Occipital lobe (tissue), 2 donors: ENCODE results near the gene ST6GALNAC3. TPM values are rescaled to one million over a fixed set of nuclear protein-coding genes. Genes with fewer than 3 reads are reported as not detected.

Experiments used
- DNase-seq: peaks from one replicate; lab custom pipeline; 2025; lab: John Stamatoyannopoulos, UW
- total RNA-seq: library from RNA; depleted of rRNA; stranded (reverse); fragments of >200 nt; gene quantifications from one replicate; pipeline ENCODE4 v1.2.3, GENCODE V29; 2014

ST6GALNAC3 gene
- total RNA-seq, 1 donor from 2014 or later: 16.5 TPM

DNA sequence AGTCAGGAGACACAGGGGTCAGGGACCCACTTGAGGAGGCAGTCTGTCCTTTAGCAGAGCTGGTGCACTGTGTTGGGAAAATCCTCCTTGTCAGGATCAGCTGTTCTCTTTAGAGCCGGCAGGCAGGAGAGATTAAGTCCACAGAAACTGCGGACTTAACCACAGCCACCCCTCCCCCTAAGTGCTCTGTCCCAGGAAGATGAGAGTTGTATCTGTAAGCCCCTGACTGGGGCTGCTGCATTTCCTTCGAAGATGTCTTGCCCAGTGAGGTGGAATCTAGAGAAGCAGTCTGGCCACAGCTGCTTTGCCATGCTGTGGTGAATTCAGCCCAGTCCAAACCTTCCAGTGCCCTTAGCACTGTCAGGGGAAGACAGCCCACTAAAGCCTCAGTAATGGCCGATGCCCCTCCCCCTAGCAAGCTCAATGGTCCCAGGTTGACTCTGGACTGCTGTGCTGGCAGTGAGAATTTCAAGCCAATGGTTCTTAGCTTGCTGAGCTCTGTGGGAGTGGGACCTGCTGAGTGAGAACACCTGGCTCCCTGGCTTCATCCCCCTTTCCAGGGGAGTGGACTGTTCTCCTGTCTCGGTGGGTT lies 172.8 kb downstream of the ST6GALNAC3 start:
- DNase-seq: no peak

DNA sequence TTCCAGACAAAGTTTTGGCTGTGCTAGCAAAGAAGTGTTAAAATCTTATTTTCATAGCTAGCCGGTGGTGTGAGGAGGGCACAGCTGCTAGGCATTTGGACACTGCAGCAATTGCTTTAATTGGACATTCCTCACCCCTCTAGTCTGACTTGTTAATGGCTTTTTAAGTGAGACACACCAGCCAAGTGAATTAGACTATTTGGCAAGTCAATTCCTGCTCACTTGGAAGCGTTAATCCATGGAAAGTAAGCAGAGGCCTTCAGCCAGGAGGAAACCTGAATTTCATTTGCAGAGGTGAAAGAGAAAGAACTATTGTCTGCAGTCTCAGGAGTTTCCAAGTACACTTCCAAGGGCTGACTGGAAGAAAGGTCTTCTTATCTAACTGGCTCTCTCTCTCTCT lies 175.7 kb downstream of the ST6GALNAC3 start:
- no peak for DNase-seq

DNA sequence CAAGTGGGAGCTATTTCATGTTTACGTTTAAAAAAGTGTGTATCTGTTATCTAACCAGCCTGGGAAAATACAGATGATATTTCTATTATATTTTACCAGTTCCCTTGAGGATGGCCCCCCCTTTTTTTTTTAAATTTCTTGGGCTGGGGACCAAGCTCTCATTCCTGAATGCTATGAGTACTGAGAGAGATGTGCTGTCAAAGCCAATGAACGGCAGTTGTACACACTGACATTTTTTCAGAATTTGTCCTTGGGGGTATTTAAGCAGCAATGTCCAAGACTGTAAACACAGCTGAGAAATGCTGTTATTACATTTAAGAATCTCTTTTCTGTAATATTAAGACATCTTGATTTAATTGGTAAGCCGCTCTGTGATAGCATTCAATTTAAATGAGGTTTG lies 177.9 kb downstream of the ST6GALNAC3 start:
- DNase-seq: no peak

DNA sequence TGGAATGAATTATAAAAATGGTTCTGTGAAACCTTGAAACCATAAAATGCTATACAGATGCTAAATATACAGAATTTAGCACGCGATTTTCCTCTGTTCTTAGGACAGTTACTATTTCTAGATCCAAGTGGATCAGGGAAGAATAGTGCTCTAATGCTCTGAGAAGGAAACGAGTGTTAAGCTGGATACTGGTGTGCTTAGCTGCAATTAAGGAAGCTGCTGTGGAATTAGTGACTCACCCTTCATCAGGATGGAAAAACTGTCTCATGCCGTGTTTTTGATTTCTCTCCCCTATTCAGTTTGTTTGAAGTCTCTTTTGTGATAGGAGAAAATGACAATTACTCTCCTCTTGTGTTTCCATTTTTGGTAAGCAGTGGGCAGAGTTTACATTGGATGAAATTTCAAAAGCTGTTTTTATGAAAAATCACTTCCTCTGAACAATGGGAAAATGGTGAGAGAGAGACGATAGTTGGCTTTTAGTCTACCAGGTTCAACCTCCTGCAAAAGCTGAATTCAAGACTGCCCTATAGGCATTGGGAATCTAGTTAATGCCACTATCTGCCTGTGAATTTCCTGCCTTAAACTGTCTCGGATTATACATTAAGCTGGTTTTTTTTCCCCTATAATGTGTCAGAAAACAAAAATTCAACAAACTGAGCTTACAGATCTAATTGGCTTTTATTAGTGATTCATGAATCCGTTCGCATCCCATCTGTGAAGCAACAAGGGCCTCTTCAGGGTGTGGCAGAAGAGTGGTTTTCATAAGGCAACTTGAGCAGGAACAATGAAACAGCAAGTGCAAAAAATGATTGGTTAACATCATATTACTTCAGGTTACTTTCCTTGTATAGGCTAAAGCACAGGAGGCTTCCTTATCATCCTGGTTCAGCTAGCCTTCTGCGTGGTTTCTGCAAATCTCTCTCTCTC lies 179.8 kb downstream of the ST6GALNAC3 start:
- DNase-seq: no peak

DNA sequence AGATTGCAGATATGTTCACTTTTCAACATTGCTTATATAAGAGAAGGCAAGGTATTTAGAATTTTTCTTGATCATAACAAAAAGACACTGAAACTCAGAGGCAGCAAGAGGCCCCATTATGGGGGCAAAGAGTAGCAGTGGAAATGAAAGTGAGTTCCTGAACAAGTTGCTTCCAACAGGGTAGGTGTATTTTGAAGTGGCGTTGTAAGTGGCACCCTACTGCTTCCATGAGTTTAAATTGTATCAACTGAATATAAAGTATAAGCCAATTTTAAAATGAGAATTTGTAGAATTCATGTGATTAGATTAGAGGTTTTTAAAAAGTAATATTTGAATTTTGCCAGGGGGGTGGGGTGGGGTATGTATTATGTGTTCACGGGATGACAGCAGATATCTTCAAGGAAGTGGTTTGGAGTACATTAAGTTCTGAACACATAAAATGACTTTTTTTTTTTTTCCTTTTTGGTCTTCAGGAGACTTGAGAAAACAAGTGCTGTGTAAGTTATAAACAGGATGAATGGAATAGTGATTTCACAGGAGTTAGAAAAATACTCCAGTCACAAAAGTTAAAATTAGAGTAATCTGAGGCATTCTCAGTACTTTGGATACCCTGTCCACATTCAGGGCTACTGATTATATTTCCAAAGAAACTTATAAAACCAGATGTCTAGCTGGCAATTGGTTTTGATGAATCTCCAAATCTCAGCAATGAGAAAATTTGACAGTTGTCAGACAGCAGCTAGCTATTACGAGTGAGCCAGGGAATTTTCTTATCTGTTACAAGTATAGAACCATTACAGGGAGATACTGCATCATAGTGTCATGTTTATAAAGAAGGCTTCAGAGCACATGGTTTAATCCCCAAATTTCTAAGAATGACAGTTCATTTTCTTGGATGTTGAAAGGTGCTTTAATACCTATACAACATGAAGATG lies 182.0 kb downstream of the ST6GALNAC3 start:
- no peak for DNase-seq

DNA sequence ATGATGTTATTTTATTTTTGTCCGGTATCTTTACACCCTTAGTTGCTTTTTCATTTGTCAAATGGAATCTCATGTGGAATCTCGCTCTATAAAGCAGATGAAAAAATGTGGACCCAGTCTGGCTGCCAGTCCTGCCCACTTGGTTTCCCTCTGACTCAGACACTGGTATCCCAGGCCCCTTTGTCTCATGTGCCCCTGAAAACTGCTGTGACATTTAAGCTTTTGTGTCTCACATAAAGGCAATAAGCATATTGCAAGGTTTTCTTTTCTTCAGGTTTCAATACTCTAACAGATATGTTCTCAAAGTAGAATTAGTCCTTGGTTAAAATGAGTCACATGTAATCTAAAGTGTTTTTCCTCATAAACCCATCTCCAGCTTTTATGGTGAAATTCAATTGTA lies 183.3 kb downstream of the ST6GALNAC3 start:
- DNase-seq: no peak

DNA sequence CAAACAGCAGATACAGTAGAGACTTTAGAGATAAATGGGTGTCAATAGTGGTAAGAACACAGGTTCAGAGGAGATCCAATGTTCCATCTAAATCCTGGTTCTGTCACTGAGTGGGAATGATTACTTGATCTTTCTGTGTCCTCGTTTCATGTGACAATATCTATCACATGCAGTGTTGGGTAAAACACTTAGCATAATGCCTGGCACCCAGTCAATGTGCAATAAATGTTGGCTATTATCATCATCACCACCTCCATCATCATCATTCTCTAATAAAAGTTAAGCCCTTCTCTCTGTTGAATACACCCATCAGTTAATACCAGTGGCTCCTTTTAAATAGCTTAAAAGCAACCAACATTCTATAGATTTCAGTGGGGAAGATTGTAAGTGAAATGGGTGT lies 184.7 kb downstream of the ST6GALNAC3 start:
- no peak for DNase-seq

DNA sequence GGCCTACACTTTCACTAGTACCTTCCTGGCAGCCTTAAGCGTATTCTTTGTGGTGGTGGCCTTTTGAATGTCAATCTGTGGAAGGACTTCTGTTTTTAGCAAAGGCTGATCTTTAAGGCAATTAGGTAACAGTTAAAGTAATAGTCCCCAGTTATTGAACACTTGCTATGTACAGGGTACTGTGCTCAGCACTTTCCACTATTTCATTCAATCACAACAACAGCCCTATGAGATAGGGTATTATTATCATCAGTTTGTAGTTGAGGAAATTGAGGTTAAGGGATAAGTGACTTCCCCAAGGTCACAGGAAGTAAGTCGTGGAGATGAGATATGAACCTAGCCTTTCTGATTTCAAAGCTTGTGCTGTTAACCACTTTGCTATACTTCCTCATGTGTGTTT lies 185.7 kb downstream of the ST6GALNAC3 start:
- no peak for DNase-seq

DNA sequence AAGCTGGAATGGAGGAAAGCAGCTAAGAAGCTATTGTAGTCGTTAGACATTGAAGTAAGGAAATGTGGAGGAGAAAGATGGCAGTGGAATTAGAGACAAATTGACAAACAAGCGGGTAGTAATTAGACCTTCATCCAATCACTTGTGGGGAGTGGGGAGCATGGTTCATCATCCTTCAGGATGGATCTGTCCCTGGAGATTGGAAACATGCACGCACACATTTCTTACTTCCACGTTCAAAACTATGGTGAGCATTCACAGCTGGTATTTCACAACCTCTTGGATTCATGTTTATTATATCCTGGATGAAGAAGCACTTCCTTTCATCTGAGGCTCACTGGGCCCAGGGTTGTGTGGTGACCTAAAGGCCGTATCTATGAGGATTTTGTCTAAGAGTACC lies 188.1 kb downstream of the ST6GALNAC3 start:
- DNase-seq: no peak

DNA sequence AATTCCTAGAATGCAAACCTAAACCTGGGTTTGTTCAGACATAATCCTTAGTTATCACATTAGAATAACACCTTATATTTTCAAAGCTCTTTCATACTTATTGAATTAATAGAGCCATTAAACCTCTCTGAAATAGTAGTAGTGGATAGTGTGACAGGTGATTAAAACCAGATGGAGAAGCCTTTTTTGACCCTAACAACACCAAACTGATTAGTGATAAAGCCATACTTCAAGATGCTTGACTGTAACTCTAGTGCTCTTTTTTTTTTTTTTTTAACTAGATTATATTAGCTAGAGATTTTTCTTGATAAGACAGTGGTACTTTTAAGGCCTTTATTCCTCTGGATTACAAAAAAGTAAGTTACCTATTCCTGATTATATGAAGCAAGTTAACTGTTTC lies 190.1 kb downstream of the ST6GALNAC3 start:
- DNase-seq: no peak

DNA sequence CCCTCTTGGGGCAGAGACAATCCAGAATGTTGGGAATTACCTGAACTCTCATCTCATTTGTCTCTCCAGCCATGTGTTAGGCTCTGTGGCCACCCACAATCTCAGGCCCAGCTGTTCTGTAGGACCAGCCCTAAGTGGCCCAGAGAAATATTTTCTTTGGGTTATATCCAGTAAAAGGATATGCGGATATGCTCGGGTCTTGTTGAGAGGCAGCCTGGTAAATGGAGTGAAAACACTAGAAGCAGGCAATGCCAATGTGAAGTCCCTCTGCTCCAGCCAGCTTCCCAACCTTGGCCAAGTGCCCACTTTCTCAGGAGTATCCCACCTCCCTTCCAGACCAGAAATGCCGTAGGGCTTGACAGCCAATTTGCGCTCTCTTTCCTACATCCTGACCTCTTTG lies 192.2 kb downstream of the ST6GALNAC3 start:
- no peak for DNase-seq

DNA sequence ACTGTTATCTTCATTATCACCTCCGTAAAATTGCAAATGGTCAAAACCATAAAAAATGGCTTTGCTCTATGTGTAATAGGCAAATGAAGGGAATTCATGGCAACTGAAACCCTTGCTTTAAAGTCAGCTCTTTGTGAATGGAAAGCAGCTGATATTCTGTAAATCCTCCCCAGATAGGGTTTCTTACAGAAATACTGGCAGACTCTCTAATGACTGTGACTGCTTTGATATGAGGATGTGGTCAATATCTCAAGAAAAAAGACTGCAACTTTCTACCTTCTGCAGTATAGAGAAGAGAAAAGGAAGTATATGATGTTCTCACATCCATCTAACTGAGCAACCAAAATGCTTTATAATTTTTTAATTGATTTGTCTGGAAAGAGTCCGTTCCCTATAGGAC lies 193.1 kb downstream of the ST6GALNAC3 start:
- DNase-seq: no peak

DNA sequence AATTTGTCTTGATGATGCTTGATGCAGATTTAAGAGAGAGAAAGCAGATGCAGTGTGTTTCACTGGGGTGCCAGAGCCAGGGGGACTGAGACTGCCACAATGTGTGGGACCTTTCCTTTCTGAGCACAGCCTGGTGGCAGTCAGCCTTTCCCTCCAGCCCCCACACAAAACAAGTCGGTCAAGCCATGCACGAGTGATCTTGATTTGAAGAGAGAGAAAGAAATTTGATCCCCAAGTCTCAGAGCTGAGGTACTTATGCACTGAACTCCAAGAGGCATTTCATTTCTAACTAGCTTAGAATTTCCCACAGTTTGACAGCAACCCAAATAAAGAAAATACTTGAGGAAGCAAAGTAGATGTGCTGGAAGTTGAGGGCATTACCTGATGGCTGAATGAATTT lies 193.8 kb downstream of the ST6GALNAC3 start:
- DNase-seq: no peak

DNA sequence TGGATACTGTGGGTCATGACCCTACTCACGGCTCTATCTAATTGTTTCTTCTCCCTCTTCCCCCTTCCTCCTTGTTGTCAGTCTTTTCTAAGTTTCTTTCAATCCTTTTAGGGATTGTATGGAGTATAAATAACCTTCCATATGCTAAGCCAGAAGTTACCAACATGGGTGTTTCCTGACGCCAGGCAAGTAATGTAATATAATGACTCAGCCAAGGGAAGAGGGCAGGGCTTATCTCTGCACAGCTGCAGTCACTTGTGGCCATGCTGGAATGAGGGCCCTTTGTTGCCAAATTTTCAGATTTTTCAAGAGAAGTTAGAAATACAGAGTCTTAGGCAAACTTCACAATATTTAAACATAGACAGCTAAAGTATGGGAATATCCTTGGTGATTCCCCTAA lies 194.6 kb downstream of the ST6GALNAC3 start:
- DNase-seq: no peak

DNA sequence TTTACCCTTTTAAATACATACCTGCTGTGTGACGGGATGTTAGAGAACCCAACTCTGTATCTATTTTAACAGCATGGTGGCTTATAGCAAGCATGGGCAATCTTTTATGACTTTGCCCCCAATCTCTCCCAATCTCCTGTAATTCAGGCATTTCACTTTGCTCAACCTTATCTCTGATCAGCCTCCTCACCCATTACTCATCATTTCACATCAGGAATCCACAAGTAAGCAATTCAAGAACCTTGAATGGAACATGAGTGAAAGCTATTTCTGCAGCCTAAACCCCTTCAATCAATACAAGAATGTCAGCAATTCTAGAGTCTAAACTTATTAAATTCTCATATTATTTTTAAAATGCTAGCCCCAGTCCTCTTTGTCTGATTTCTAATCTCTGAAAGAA lies 199.8 kb downstream of the ST6GALNAC3 start:
- no peak for DNase-seq

DNA sequence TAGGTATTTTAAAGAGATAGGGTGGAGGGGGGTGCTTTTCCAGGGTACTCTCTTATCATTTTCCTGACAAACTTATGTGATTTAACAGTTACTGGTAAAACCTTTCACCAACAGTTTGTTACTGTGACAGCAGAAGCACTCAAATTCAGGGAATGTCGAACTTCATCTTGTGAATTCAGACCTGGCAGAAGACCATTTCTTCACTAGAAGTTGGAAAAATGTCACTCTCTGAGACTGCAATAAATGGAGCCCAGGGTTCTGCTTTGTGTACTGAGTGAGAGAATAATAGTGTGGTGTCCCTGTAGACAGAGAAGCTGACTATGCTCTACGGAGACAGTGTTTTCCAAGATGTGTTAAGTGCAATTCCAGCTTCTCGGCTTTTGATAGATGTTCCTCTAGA lies 200.2 kb downstream of the ST6GALNAC3 start:
- no peak for DNase-seq

DNA sequence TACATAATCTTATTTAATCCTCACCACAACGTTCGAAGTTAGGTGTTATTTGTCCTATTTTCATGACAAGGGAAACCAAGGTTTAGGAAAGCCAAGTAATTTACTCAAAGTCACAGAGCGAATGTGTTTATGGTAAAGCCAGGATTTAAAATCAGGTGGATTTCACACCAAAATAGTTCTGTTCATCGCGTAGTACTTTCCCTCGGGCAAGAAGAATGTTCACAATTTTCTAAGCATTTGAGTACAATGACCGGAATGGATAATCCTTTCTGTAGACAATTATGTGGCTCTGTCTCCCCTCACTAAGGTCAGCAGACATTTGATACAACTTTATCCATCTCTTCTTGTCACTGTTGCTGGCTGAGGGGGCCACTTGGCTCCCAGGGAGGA lies 204.2 kb downstream of the ST6GALNAC3 start:
- no peak for DNase-seq

DNA sequence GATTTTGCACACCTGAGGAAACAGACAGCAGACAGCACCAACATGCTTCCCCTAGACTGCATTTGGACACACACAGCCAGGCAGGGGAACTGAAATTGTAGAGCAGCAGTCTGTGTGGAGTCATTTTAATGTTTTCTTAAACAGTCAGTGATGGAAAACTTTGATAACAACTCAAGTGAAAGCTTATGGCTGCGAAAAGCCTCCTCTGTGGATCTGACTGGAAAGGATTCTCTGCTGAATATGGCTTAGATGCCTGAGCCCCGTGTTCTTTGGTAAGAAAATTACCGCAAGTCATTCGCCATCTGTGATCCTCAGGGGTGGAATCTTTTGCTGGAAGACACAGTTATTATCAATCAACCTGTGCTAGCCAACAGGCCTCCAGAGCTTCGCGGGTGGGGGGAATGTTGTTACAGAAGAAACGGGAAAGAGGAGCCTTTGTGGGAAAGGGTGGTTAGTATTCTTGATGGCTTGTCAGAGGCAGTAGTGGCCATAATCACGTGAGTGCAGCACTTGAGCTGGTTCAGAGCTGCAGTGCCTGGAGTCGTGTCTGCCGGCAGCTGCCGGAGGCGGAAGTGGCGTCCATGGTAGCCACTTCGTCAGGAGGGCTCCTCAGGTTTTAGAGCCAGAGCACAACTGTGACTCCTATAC lies 204.7 kb downstream of the ST6GALNAC3 start:
- no peak for DNase-seq

DNA sequence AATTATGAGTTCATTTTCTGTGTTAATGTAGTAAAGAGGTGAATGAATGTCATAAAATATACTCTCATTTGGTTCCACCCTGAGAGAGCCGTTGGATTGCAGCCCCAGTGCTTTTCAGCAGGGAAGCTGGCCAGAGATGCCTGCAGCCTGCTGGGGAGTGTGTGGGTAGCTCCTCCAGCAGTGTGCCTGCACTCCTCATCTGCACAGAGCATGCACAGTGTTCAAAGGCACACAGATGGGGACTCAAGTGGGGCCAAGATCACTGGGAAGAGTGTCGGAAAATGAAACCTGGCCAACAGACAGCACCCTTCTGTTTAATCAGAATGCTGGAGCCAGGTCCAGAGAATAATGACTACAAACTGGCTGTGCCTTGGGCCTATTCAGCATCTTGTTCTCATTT lies 206.8 kb downstream of the ST6GALNAC3 start:
- DNase-seq: peak; percentile 41

DNA sequence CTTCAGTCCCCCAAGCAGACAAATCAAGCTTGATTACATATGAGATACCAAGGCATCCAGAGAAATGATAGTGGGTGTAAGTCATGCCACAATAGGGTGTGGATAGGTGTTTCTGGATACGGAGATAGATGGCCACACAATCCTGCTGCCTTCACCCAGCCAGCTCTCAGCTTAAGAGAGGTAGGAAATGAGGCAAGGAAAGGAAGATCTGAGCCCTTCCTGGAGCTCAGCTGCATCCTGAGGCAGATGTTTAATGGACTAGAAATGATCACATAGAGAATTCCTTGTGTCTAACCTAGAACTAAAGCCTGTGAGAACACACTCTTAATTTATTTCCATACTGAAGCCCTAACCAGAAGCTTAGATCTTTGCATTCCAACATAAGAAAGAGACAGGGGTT lies 210.3 kb downstream of the ST6GALNAC3 start:
- DNase-seq: no peak

DNA sequence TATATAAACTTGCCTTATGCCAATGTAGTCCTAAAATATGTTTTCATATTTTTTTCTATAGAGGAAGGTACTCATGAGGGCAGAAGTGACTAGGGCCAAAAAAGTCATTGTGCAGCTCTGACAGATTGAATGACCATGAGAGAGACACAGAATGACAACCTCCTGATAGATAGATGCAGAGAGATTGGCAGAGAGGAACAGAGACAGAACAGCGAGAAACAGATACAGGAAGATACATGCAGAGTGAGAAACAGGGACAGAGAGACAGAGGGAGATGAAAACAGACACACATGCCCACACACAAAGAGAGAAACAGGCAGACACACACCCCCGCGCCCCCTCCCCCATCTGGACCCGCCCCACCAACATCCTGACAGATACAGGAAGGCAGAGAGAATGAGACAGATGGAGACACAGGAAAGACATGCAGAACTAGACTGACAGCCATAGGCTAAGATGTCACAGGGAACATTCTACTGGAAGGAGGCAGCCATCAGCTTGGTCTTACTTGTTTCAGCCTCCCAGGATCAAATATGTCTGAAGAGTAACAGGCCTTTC lies 211.1 kb downstream of the ST6GALNAC3 start:
- no peak for DNase-seq
